ENCODE results near the gene PITPNC1. TPM values are rescaled to one million over a fixed set of nuclear protein-coding genes. Genes with fewer than 3 reads are reported as not detected.

Gene PITPNC1
- total and polyA plus RNA-seq, 12 donors = 6.6 to 28.0 (median 11.5) TPM

- ATAC-seq = no peak
- intact Hi-C loops (cut with DNase I) = no loop called here
- Histone ChIP-seq H3K36me3 (no peaks in the 10 kb centered on the region), H3K4me3 (no peak overlapping the region), H3K9me3 (no peaks in the 10 kb centered on the region), H3K27me3 (no peaks in the 10 kb centered on the region), H3K4me1 (no peaks in the 10 kb centered on the region), H3K27ac (no peak overlapping the region)
- 79 to 88% methylated on average over 3 of the region's 3 CpGs for WGBS, 2 donors
- no peak for DNase-seq
- TF ChIP-seq, protein P1, sequence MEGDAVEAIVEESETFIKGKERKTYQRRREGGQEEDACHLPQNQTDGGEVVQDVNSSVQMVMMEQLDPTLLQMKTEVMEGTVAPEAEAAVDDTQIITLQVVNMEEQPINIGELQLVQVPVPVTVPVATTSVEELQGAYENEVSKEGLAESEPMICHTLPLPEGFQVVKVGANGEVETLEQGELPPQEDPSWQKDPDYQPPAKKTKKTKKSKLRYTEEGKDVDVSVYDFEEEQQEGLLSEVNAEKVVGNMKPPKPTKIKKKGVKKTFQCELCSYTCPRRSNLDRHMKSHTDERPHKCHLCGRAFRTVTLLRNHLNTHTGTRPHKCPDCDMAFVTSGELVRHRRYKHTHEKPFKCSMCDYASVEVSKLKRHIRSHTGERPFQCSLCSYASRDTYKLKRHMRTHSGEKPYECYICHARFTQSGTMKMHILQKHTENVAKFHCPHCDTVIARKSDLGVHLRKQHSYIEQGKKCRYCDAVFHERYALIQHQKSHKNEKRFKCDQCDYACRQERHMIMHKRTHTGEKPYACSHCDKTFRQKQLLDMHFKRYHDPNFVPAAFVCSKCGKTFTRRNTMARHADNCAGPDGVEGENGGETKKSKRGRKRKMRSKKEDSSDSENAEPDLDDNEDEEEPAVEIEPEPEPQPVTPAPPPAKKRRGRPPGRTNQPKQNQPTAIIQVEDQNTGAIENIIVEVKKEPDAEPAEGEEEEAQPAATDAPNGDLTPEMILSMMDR (IDR thresholded peaks at IDR 0.05) = no peak
Observed at GRCh38 chr17:67708378-67708777, 331.3 kb downstream of the PITPNC1 start.

GRCh38 chr17:67711916-67712315 is 334.8 kb downstream of the PITPNC1 start:
- Histone ChIP-seq H3K4me1 (peaks cover 0 to 3% (median under 1%) of the 10 kb centered on the region in 9 donors), H3K9me3 (no peaks in the 10 kb centered on the region), H3K27me3 (no peaks in the 10 kb centered on the region), H3K36me3 (no peaks in the 10 kb centered on the region), H3K4me3 (no peak overlapping the region), H3K27ac (no peak overlapping the region)
- intact Hi-C loops (cut with DNase I) = no loop called here
- 78 to 79% methylated on average over 4 of the region's 4 CpGs for WGBS, 2 donors
- TF ChIP-seq, protein P1 (IDR thresholded peaks at IDR 0.05) = no peak
- DNase-seq (no peak), ATAC-seq (no peak)

DNA sequence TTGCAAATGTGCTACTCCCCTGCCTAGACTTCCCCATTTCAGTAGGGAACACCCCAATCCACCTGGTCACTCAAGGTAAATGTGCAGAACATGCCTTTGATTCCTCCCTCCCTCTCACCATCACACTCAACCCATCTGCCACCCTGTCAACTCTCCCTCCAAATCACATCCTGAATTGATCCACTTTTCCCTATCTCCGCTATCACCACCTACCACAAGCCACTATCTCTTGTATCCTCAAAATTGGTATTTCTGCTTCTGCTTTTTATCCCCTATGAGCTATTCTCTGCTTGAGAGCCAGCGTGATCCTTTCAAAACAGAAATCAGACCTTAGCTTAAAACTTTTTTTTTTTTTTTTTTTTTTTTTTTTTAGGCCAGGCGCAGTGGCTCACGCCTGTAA is 335.3 kb downstream of the PITPNC1 start:
- Histone ChIP-seq H3K4me1 (peaks cover 0 to 7% (median 5%) of the 10 kb centered on the region in 9 donors), H3K27me3 (no peaks in the 10 kb centered on the region), H3K9me3 (no peaks in the 10 kb centered on the region), H3K4me3 (no peak overlapping the region), H3K36me3 (no peaks in the 10 kb centered on the region), H3K27ac (no peak overlapping the region)
- DNase-seq = no peak
- WGBS, 2 donors = 96 to 98% methylated on average over 4 of the region's 4 CpGs
- no peak for ATAC-seq
- intact Hi-C loops (cut with DNase I) = no loop called here
- TF ChIP-seq, protein P1 (IDR thresholded peaks at IDR 0.05) = no peak

GRCh38 chr17:67713169-67713568 is 336.1 kb downstream of the PITPNC1 start:
- ATAC-seq (no peak), DNase-seq (no peak)
- Histone ChIP-seq H3K4me1 (peaks cover 0 to 8% (median 5%) of the 10 kb centered on the region in 9 donors), H3K4me3 (no peak overlapping the region), H3K27ac (no peak overlapping the region), H3K9me3 (no peaks in the 10 kb centered on the region), H3K36me3 (no peaks in the 10 kb centered on the region), H3K27me3 (no peaks in the 10 kb centered on the region)
- 82 to 91% methylated on average over 3 of the region's 3 CpGs for WGBS, 2 donors
- TF ChIP-seq, protein P1 (IDR thresholded peaks at IDR 0.05) = no peak
- intact Hi-C loops (cut with DNase I) = no loop called here
